ENCODE data around the gene EMILIN3.

Gene EMILIN3

GRCh38 chr20:41362748-41363140 lies 3.9 kb downstream of the EMILIN3 start:
- no peak overlapping the region for H3K27ac ChIP-seq
- TF ChIP-seq ZFX (IDR thresholded peaks at IDR 0.05; ENCODE audit: borderline replicate concordance) = no peak
- TF ChIP-seq CTCF (IDR thresholded peaks at IDR 0.05) = no peak

- H3K27ac ChIP-seq = no peak overlapping the region
- TF ChIP-seq CTCF (IDR thresholded peaks at IDR 0.05) (no peak), ZFX (IDR thresholded peaks at IDR 0.05; ENCODE audit: borderline replicate concordance) (no peak)
Observed at GRCh38 chr20:41361757-41362747, 4.6 kb downstream of the EMILIN3 start.

- TF ChIP-seq ZFX (IDR thresholded peaks at IDR 0.05; ENCODE audit: borderline replicate concordance) (no peak), CTCF (IDR thresholded peaks at IDR 0.05) (no peak)
- H3K27ac ChIP-seq = no peak overlapping the region
Observed at GRCh38 chr20:41360831-41361756, 5.5 kb downstream of the EMILIN3 start.

- no peak overlapping the region for H3K27ac ChIP-seq
- no peak for TF ChIP-seq CTCF (IDR thresholded peaks at IDR 0.05)
- no peak for TF ChIP-seq ZFX (IDR thresholded peaks at IDR 0.05; ENCODE audit: borderline replicate concordance)
Observed at GRCh38 chr20:41359541-41360011, 7.0 kb downstream of the EMILIN3 start.

GRCh38 chr20:41358717-41359116 lies 7.9 kb downstream of the EMILIN3 start:
- H3K27ac ChIP-seq = no peak overlapping the region
- no peak for TF ChIP-seq ZFX (IDR thresholded peaks at IDR 0.05; ENCODE audit: borderline replicate concordance)
- TF ChIP-seq CTCF (IDR thresholded peaks at IDR 0.05) = no peak

- TF ChIP-seq ZFX (IDR thresholded peaks at IDR 0.05; ENCODE audit: borderline replicate concordance) = no peak
- no peak overlapping the region for H3K27ac ChIP-seq
Observed at GRCh38 chr20:41358230-41358629, 8.4 kb downstream of the EMILIN3 start.

GRCh38 chr20:41357424-41358163 lies 9.0 kb downstream of the EMILIN3 start:
- H3K27ac ChIP-seq = no peak overlapping the region
- no peak for TF ChIP-seq CTCF (IDR thresholded peaks at IDR 0.05)
